ACC112 (cell line): ENCODE data around the gene CRTAP.
A peak's percentile ranks its signal among the peaks of the same experiment; 100 is the strongest.
"Not testable (repeated sequence)": the region's sequence is repeated elsewhere in the genome, so short reads cannot be mapped to it uniquely, and the experiment has no call there.

Experiments used
- H2AFZ ChIP-seq: fragments of 200-600 bp; sonication (generic); one replicate; pipeline ENCODE4 v1.6.0; 2017; ENCODE audit warnings: antibody characterized with exemption, low read length; ENCODE audit not compliant: unreplicated experiment
- H3K27ac ChIP-seq: fragments of 200-600 bp; sonication (generic); 2 replicates; pipeline ENCODE4 v1.5.1; 2014; ENCODE audit warnings: low read depth, mild to moderate bottlenecking, antibody characterized with exemption, low read length, moderate library complexity
- H3K27me3 ChIP-seq: fragments of 200-600 bp; sonication (generic); 2 replicates; pipeline ENCODE4 v1.6.1; 2014; ENCODE audit warnings: mild to moderate bottlenecking, antibody characterized with exemption, low read length, moderate library complexity, mixed read lengths; ENCODE audit not compliant: insufficient read depth
- H3K36me3 ChIP-seq: fragments of 200-600 bp; sonication (generic); 2 replicates; pipeline ENCODE4 v1.6.1; 2016; ENCODE audit warnings: mild to moderate bottlenecking, antibody characterized with exemption, low read length, moderate library complexity, mixed read lengths; ENCODE audit not compliant: insufficient read depth
- H3K4me1 ChIP-seq: fragments of 200-600 bp; sonication (generic); one replicate; pipeline ENCODE4 v1.6.1; 2016; ENCODE audit warnings: low read length, mixed read lengths; ENCODE audit not compliant: insufficient read depth, unreplicated experiment, control insufficient read depth
- H3K4me3 ChIP-seq: fragments of 200-600 bp; sonication (generic); 2 replicates; pipeline ENCODE4 v1.5.1; 2014; ENCODE audit warnings: mild to moderate bottlenecking, low read depth, low read length
- H3K79me2 ChIP-seq: fragments of 200-600 bp; sonication (generic); one replicate; pipeline ENCODE4 v1.6.0; 2016; ENCODE audit warnings: low read length; ENCODE audit not compliant: control insufficient read depth, unreplicated experiment, insufficient read depth

Gene CRTAP

DNA sequence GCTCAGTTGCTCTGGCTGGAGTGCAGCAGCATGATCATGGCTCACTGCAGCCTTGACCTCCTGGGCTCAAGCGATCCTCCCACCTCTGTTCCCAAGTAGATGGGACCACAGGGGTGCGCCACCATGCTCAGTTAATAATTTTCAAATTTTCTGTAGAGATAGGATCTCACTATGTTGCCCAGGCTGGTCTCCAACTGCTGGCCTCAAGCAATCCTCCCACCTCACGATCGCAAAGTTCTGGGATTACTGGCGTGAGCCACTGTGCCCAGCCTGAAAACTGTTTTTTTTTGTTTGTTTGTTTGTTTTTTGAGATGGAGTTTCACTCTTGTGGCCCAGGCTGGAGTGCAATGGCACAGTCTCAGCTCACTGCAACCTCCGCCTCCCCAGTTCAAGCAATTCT is 34.0 kb upstream of the CRTAP start:
- peaks cover 32% of the 10 kb centered on the region for H3K79me2 ChIP-seq
- not testable (repeated sequence) for H2AFZ ChIP-seq

GRCh38 chr3:33081812-33082211 is 32.0 kb upstream of the CRTAP start:
- Histone ChIP-seq H3K27ac (no peak overlapping the region), H2AFZ (no peak overlapping the region), H3K36me3 (no peaks in the 10 kb centered on the region), H3K27me3 (no peaks in the 10 kb centered on the region), H3K79me2 (peaks cover 49% of the 10 kb centered on the region), H3K4me3 (no peak overlapping the region), H3K4me1 (no peaks in the 10 kb centered on the region)

More for the DNA sequence above, 34.0 kb upstream of the CRTAP start:
- H3K4me1 ChIP-seq, H3K36me3 ChIP-seq, H3K4me3 ChIP-seq, H3K27ac ChIP-seq, H3K27me3 ChIP-seq: not testable (repeated sequence)

- no peak overlapping the region for H3K4me3 ChIP-seq
- no peak overlapping the region for H2AFZ ChIP-seq
- H3K36me3 ChIP-seq = peaks cover 3% of the 10 kb centered on the region; the same call in 1 of the 2 replicates
- H3K27me3 ChIP-seq = no peaks in the 10 kb centered on the region
- peaks cover 62% of the 10 kb centered on the region for H3K79me2 ChIP-seq
- H3K27ac ChIP-seq = no peak overlapping the region
- no peaks in the 10 kb centered on the region for H3K4me1 ChIP-seq
These were observed 29.9 kb upstream of the CRTAP start for GRCh38 chr3:33083958-33084357.

DNA sequence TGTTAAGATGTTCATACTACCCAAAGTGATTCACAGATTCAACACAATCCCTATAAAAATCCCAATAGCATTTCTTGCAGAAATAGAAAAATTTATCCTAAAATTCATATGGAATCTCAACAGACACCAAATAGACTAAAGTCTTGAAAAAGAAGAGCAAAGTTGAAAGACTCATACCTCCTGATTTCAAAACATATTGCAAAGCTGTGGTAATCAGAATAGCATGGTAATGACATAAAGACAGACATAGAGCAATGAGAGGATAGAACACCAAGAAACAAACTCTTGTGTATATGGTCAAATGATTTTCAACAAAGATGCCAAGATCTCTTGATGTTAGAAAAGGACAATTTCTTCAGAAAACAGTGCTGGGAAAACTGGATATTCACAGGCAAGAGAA is 25.1 kb upstream of the CRTAP start:
- H3K79me2 ChIP-seq = peaks cover 92% of the 10 kb centered on the region
- H3K36me3 ChIP-seq = peaks cover 12% of the 10 kb centered on the region; the same call in 1 of the 2 replicates
- no peak overlapping the region for H2AFZ ChIP-seq
- no peak overlapping the region for H3K4me3 ChIP-seq
- no peak overlapping the region for H3K27ac ChIP-seq
- H3K27me3 ChIP-seq = no peaks in the 10 kb centered on the region
- no peaks in the 10 kb centered on the region for H3K4me1 ChIP-seq

DNA sequence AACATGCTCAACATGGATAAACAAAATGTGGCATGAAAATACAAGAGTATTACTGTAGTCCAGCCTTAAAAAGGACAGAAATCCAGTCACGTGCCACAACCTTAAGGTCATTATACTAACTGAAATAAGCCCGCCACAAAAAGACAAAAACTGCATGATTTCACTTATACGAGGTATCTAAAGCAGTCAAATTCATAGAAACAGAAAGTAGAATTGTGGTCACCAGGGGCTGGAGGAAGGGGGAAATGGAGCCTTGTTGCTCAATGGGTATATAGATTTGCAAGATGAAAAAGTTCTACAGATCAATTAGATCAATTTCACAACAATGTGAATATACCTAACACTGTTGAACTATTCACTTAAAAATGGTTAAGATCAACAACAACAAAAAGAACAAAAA is 24.3 kb upstream of the CRTAP start:
- Histone ChIP-seq H3K4me1 (no peaks in the 10 kb centered on the region), H2AFZ (no peak overlapping the region), H3K4me3 (no peak overlapping the region), H3K79me2 (peaks cover 94% of the 10 kb centered on the region), H3K27me3 (no peaks in the 10 kb centered on the region), H3K36me3 (peaks cover 15% of the 10 kb centered on the region; the same call in 1 of the 2 replicates), H3K27ac (no peak overlapping the region)

DNA sequence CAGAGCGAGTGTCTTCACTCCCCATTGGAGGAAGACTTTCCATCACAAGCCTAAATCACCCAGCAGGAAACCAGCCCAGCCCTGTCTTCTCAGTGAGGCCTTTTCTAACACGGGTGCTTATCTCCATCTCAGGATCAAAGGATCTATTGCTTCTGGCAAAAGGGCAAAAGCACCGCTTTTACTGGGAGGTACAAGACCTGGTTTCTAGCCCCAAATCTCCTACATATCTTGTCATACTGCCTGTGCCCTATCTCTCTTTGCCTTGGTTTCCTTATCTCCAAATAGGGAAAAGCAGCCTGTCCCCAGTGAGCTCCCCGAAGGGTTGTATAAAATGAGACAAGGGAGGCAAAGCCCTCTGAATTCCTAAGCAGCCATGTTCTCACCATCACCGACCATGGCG is 22.1 kb upstream of the CRTAP start:
- H3K27ac ChIP-seq = no peak overlapping the region
- H2AFZ ChIP-seq = no peak overlapping the region
- H3K4me1 ChIP-seq = peaks cover 5% of the 10 kb centered on the region
- no peaks in the 10 kb centered on the region for H3K27me3 ChIP-seq
- H3K36me3 ChIP-seq = peaks cover 15% of the 10 kb centered on the region; the same call in 1 of the 2 replicates
- H3K79me2 ChIP-seq = peaks cover 92% of the 10 kb centered on the region
- no peak overlapping the region for H3K4me3 ChIP-seq

DNA sequence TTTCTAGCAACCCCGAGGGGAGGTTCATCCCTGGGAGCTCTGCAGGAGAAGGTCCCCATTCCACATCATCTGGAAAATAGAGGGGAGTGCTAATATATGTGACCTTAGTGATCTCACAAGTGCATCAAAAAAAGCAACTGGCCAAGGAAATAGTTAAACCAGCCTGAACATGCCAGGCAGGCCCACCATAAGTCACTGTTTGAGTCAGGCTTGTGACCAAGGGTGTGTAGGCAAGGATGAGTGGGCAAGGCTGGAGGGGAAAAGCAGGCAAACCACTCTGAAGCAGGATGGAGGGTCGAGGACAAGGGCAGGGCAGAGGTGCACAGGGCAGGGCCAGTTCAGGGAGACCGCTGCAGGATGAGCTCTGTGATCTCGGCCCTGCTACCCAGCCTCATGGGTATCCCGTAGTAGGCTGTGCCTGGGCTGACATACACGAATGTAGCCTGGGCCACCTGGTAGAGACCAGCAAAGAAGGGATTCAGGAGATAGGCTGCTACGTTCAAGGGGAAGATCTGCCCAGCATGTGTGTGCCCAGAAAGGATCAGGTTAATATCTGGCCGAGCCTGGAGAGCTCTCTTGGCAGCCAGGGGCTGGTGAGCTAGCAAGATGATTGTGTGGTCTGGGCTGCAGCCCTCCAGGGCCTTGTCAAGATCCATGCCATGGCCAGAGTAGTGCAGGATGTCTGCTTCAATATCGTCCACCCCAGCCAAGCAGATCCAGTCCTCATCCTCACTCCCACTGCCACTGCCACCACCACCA is 21.1 kb upstream of the CRTAP start:
- peaks cover 5% of the 10 kb centered on the region for H3K4me1 ChIP-seq
- H3K27ac ChIP-seq = no peak overlapping the region
- no peak overlapping the region for H2AFZ ChIP-seq
- no peak overlapping the region for H3K4me3 ChIP-seq
- peaks cover 83% of the 10 kb centered on the region for H3K79me2 ChIP-seq
- peaks cover 15% of the 10 kb centered on the region; the same call in 1 of the 2 replicates for H3K36me3 ChIP-seq
- no peaks in the 10 kb centered on the region for H3K27me3 ChIP-seq

DNA sequence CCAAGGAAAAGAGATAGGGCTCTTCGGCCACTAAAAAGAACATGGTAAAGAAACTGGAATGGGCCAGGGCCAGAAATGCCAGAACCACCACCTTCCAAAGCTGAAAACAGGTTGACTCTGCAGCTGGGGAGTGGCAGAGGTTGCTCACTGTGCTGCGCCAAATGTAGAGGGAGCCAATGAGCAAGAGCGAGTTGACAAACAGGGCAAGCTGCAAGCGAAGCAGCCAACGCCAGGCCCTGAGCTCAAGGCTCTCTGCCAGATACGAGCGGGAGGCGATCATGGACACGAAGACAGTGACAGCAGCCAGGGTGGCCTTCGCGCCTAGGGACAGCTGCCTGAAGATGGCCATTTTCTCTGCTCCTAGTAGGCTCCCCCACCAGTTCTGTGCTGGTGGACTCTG is 20.0 kb upstream of the CRTAP start:
- H2AFZ ChIP-seq = no peak overlapping the region
- no peak overlapping the region for H3K27ac ChIP-seq
- H3K36me3 ChIP-seq = peaks cover 13% of the 10 kb centered on the region; the same call in 1 of the 2 replicates
- H3K79me2 ChIP-seq = peaks cover 72% of the 10 kb centered on the region
- H3K4me3 ChIP-seq = no peak overlapping the region
- H3K27me3 ChIP-seq = no peaks in the 10 kb centered on the region
- peaks cover 5% of the 10 kb centered on the region for H3K4me1 ChIP-seq

DNA sequence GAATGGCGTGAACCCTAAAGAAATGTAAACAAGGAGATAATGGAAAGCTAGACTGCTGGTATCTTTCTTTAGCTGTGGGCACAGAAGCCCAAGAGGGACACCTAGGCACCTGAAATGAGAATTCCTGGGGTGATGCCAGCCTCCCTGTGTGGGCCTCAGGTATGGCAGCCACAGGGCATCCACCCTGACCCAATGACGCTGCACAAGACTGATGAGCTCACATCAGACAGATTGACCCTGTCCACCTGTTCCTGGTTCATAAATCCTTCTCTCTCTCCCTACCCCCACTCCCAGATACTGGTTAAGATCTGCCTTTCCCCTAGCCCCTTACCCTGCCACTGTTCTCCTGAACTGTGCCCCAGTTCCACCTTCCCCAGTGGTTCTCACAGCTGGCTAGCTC is 18.4 kb upstream of the CRTAP start:
- H3K27me3 ChIP-seq = no peaks in the 10 kb centered on the region
- H3K36me3 ChIP-seq = peaks cover 9% of the 10 kb centered on the region; the same call in 1 of the 2 replicates
- peaks cover 5% of the 10 kb centered on the region for H3K4me1 ChIP-seq
- H3K4me3 ChIP-seq = peak overlapping the region; percentile 97
- H3K79me2 ChIP-seq = peaks cover 56% of the 10 kb centered on the region
- peak overlapping the region; percentile 52 for H2AFZ ChIP-seq
- H3K27ac ChIP-seq = no peak overlapping the region

GRCh38 chr3:33096093-33096868 is 17.5 kb upstream of the CRTAP start:
- Histone ChIP-seq H3K36me3 (peaks cover 9% of the 10 kb centered on the region; the same call in 1 of the 2 replicates), H2AFZ (peak overlapping the region; percentile 72), H3K4me3 (peak overlapping the region; percentile 97), H3K79me2 (peaks cover 48% of the 10 kb centered on the region), H3K27ac (peak overlapping the region; percentile 79), H3K27me3 (no peaks in the 10 kb centered on the region), H3K4me1 (peaks cover 5% of the 10 kb centered on the region)
